HG03520 (cell line): ENCODE results near the gene TRMT1.

Experiments
- ATAC-seq: cut with Tn5 transposase; IDR thresholded peaks from one replicate; pipeline ENCODE4 v1.9.1; 2021; ENCODE audit warnings: mild to moderate bottlenecking, moderate library complexity; ENCODE audit not compliant: unreplicated experiment

Gene TRMT1

DNA sequence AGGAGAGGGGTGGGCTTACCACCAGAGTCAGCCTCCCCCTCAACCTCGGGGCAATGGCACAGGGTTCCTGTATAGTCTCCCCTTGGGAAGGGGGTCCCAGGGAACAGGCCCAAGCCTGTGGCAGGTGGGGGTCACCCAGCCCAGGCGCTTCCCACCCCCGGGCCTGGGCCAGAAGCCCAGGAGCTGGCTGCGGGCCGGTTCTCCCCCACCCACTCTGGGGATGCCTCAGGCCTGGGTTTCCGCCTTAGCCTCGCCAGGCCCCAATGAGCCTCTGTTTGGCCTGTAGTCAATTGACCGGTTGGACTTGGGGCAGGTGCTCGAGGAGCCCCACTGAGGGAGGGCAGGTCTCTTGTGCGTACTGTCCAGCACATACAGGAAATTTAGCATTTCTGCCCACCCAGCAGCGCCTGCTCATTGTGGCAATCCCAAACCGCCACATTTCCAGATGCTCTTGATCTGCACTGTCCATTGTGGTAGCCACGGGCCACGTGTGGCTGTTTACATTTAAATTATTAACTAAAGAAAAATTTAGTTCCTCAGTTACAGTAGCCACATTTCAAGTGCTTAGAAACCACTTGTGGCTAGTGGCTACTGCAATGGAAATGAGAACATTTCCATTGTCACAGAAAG lies 23.8 kb downstream of the TRMT1 start:
- ATAC-seq, result no peak

DNA sequence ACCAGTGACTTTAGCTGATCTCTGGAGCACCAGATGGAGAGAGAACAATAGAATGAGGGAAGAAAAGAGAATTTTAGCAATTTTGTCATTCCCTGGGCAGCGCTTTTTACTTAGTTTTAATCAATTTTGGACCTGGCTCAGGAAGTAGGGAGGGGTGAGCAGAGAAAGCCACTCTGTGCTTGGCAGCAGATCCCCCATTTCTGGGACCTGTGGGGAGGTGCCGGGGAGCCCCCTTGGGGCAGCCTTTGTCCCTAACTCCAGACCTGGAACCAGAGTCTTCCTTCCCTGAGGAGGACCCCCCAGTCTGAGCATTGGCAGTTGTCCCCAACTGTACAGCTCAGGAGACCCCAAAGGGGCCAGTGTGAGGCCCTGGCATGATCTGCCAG lies 24.4 kb downstream of the TRMT1 start:
- no peak for ATAC-seq

DNA sequence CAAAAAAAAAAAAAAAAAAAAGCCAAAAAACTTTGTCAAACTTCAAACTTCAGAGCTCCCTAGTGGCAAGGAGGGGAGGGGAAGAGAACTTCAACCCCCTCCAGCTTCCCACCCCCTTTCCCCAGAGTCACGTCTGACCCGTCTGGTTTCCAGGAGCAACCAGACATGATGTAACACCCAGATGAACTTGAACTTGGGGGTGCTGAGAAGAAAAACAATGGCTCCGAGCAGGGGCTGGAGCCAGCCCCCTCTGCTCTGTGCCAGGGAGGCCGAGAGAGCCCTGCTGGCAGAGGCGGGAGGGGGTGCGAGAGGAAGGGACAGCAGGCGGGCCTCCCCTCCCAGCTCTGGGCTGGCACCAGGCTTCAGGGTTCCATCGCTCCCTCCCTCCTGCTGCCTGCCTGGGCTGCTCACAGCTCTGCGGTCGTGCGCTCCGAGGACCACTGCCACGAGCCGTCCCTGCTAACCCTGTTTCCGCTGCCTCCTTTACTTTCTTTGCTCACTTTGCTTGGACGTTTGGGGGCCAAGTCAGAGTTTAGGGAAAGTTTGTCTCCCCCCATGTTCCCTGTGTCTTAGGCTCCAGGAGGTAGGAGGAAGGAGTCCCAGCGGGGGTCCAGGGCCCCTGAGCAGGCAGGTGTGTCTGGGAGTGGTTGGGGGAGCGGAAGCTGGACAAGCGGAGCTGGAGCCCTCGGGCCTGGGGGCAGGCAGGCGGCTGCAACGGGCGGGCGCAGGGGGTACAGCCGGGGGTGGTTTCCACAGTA lies 25.0 kb downstream of the TRMT1 start:
- ATAC-seq, result no peak

DNA sequence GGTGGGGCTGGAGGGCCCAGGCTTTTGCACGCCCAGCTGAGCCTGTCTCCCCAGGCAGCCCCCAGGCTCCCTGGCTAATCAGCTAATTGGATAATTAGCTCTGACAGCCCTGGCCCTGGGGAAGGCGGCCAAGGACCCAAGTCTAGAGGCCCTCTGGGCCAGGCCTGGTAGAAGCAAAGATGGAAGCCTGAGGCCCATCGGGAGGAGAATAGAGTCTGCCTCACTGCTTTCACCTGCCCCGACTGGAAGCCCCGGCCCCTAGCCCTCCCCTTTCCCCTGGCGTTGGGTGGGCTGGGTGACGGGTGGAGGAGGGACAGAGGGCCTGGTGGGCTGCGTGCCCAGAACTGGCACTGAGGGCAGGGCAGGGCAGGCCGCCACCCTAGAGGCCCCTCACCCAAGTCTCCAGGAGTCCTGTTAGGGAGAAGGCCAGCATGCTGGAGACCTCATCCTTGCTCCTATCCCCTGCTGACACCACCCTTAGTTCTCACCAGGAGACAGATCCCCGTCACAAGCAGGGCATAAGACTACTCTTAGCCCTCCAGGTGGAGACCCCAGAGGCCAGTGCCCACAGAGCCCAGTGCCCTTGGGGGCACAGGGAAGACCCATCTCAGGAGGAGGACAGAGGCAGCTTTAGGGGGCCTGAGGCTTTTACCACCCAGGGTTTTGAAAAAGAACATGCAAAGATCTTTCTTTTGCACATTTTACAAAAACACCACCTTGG lies 25.9 kb downstream of the TRMT1 start:
- no peak for ATAC-seq

DNA sequence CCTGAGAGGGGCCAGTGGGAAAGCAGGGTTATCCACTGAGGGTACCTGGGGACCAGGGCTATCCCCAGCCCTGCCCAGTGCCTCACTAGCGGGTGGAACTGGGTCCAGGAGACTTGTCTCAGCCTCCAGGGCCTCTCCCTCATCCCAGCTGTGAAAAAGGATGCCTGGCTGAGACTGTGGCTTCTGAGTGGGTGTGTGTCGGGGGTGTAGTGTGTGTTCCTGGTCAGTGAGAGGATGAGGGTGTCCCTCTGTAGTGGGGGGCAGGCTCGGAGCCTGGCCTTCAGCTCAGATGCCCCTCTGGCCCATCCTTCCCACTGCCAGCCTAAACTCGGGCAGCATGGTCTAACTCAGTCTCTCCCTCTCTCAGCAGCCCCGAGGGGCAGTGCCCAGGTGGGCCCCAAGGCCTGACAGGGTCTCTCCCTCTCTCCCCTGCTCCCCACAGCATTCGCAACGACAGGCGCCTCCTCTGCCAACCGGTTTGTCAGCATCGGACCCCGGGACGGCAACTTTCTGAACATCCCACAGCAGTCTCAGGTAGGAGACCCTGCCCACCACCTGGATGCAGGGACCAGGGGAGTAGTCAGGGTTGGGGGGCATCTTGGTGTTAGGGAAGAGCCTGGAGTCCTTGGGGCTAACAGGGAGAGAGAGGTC lies 26.6 kb downstream of the TRMT1 start:
- no peak for ATAC-seq

- no peak for ATAC-seq
Observed at GRCh38 chr19:13089139-13089856, 27.2 kb downstream of the TRMT1 start.

GRCh38 chr19:13087795-13088537 lies 28.6 kb downstream of the TRMT1 start:
- no peak for ATAC-seq

DNA sequence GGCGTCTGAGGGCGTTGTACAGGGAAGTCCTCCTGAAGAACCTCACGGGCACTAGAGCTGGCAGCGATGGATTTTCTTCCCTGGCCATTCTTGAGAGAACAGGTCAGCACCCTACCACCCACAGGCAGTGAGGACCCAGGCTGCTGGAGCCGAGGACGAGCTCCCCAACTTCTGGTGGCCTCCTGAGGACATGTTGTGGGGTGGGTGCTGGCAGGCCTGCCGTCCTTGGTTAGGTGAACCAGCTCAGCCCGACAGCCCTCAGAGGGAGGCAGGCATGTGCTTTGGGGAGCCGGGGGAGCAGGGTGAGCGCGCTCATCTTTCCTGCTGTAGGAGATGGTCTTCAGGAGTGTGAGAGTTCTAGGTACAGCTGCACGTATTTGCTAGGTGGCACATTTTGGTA lies 29.2 kb downstream of the TRMT1 start:
- no peak for ATAC-seq

DNA sequence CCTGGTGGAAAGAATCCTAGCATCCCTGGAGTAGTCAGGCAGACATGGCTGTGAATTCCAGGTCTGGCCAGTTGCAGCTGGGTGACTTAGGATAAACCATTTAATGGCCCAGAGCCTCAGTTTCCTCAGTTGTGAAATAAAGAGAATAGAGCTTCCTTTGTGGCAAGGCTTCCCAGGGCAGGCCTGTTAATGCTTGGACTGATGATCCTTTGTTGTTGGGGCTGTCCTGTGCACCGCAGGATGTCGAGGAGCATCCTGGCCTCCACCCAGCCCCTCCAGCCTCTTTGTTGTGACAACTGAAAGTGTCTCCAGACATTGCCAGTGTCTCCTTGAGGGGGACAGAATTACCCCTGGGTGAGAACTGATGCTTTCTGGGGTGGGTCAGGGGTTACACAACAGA lies 30.2 kb downstream of the TRMT1 start:
- ATAC-seq, result no peak

- ATAC-seq, result no peak
Observed at GRCh38 chr19:13085666-13086065, 30.9 kb downstream of the TRMT1 start.

DNA sequence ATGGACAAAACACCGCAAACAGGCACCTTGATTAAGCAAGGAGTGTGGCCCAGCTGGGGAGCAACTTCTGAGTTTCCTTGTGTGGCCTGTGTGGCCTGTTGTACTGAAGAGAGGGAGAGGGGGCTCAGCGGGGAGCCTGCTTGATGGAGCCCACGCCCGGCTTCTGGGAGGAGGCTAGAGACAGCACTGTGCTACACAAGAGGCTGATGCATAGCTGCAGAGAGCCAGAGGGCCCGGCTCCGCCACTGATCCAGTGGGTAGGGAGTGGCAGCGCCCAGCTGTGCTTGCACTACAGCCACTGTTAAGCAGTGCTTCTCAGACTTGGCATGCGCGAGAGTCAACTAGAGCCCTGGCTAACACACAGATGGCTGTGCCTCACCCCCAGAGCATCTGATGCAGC lies 32.9 kb downstream of the TRMT1 start:
- no peak for ATAC-seq

- ATAC-seq, result no peak
Observed at GRCh38 chr19:13083008-13083404, 33.5 kb downstream of the TRMT1 start.

- no peak for ATAC-seq
Observed at GRCh38 chr19:13082192-13083007, 34.1 kb downstream of the TRMT1 start.

GRCh38 chr19:13079542-13079986 lies 37.0 kb downstream of the TRMT1 start:
- ATAC-seq, result no peak

GRCh38 chr19:13078897-13079541 lies 37.5 kb downstream of the TRMT1 start:
- ATAC-seq, result no peak

- ATAC-seq, result no peak
Observed at GRCh38 chr19:13078381-13078780, 38.2 kb downstream of the TRMT1 start.

DNA sequence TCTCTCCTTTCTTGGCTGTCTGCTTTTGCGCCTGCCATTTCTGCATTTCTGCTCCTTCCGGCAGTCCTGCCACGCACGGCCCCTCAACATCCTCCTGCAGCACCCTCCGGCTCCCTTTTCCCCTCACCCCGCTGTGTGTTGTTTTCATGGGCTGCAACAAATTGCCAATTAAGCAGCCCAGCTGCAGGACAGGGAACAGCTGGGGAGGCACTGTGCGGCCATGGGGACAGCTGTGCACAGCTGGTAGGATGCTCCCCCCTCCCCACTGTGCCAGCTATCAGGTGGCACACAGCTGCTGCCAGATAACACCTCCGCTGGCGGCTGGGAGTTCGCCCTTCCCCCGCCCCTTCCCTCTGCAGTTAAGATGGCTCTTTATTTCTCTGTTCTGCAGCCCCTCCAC lies 39.3 kb downstream of the TRMT1 start:
- ATAC-seq, result no peak

- ATAC-seq, result no peak
Observed at GRCh38 chr19:13076787-13077186, 39.8 kb downstream of the TRMT1 start.

DNA sequence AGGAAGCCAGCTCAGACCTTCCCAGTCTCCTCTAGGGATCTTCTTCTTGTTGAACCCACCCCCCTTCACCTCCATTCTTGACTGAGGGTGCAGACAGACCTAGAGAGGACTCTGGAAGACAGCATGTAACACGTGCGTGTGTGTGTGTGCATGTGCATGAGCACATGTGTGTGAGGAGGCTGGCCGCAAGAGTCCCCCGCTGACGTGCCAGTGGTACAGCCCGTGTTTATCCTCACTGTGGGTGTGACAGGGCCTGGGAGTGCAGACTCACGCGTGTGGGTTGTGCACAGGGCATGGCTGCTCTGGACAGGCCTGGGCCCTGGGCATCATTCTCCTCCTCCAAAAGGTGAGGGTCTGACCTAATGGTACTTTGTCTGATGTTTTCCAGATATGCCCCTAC lies 40.2 kb downstream of the TRMT1 start:
- no peak for ATAC-seq
